HG03039 (cell line): ENCODE measurements around the gene EBPL.
"Not testable (repeated sequence)": the region's sequence is repeated elsewhere in the genome, so short reads cannot be mapped to it uniquely, and the experiment has no call there.

Experiments
- ATAC-seq: cut with Tn5 transposase; IDR thresholded peaks from one replicate; pipeline ENCODE4 v1.9.1; 2021; ENCODE audit warnings: mild to moderate bottlenecking, moderate library complexity; ENCODE audit not compliant: unreplicated experiment

The EBPL gene

GRCh38 chr13:49690995-49691784 lies at the start of gene EBPL:
EBPL (minus strand) TSS chr13:49691486; CDS start chr13:49691424, 62 bp downstream.
- ATAC-seq = peak; percentile 94

GRCh38 chr13:49740870-49741269 lies 49.6 kb upstream of the EBPL start:
- ATAC-seq = no peak

- no peak for ATAC-seq
Observed at GRCh38 chr13:49739498-49740187, 48.4 kb upstream of the EBPL start.

DNA sequence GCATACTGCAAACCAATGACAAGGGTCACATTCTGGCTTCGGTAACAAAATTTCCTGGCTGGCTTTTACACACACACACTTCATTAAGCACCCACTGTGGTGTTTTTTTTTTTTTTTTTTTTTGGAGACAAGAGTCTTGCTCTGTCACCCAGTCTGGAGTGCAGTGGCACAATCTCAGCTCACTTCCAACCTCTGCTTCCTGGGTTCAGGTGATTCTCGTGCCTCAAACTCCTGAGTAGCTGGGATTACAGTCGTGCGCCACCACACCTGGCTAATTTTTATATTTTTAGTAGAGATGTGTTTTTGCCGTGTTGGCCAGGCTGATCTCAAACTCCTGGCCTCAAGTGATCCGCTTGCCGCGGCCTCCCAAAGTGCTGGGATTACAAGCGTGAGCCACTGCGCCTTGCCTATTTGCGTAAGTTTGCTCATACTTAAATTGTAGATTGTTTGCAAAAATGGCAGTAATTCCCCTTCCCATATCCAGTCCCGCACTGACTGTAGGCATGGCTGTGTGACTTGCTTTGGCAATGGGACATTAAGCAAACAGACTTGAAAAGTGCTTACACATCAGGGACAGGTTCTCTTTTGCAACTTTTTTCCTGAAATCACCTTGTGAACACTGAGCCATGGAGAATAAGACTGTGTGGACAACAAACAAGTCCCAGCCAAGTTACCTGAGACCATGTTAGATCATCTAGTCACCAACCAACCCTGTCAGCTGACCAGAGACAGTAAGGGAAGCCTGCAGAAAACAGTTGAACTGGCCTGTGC lies 42.1 kb upstream of the EBPL start:
- no peak for ATAC-seq

DNA sequence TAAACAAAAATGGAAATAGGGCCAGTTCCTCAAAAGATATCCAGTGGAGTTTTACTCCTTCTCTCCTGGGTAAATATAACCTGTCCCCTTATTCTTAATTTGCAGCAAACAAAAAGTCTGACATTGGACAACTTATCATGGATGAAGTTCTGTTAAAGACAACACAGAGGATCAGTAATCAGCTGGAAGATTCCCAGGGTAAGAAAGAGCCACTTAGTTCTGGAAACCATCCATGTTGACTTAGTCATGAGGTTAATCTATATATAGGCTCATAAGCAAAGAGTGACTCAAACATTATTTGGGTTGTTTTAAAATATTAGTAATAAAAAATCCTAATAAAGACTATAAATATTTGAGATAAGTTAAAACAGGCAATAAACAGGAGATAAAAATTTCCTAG lies 40.5 kb upstream of the EBPL start:
- no peak for ATAC-seq

- no peak for ATAC-seq
Observed at GRCh38 chr13:49716615-49717014, 25.3 kb upstream of the EBPL start.

DNA sequence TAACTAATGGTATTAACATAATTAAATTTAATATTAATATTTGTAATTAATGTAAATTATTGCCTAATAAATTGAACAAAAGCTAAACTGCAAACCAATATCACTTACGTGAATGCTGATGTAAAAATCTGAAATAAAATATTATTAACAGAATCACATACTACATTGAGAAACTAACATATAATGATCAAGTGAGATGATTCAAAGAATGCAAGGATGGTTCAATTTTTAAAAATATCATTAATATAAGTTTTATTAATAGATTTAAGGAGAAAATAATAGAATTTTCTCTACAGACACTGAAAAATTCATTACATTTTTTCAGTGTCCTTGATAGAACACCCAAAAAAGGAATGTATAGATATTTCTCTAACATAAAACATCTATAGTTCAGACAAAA lies 23.5 kb upstream of the EBPL start:
- ATAC-seq = no peak

GRCh38 chr13:49711218-49711863 lies 20.1 kb upstream of the EBPL start:
- ATAC-seq = no peak

DNA sequence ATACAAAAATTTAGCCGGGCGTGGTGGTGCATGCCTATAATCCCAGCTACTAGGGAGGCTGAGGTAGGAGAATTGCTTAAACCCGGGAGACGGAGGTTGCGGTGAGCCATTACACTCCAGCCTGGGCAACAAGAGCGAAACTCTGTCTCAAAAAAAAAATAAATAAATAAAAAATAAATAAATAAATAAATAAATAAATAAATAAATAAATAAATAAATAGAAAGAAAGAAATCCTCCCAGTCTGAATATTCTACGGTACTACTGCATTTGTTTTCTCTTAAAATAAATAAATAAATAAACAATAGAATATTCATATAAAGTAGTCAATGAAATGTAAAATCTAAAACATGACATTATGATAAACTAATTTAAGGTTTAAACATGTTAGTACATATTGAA lies 13.0 kb upstream of the EBPL start:
- ATAC-seq = not testable (repeated sequence)

DNA sequence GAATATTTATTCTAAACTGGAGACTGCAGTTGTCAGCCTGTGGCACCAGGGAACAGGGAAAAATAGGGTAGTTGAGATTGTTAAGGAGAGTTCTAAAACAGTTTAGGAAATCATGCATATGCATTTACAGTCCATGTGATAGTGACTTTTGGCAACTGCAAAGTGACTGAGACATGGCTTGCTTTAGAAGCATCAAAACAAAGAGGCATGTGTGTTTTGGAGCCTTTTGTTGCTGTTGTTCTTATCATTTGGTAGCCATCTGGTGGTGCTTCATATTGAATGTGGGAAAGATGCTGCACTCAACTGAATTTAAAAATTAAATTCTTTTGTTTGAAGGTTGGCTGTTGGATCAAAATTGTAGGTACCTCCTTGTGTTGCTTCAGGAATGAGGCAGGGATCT lies 10.2 kb upstream of the EBPL start:
- ATAC-seq = no peak

GRCh38 chr13:49697468-49697867 lies 6.2 kb upstream of the EBPL start:
- no peak for ATAC-seq

DNA sequence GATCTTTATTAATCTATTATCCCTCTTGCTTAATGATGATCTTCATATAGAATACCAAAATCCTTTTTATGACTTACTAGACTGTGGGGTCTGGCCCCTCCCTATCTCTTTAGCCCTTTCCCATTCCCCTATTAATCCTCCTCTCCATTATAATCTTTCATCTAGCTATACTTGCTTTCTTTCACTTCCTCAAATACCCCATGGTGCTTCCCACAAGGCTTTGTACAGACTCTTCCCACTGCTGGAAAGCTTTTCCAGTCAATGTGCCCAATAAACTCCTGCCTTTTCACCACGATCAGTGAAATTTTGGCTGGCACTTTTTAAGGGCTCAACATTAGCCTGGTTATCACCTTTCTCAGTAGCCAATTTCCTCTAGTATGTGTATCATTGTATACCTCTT lies 3.2 kb upstream of the EBPL start:
- no peak for ATAC-seq

DNA sequence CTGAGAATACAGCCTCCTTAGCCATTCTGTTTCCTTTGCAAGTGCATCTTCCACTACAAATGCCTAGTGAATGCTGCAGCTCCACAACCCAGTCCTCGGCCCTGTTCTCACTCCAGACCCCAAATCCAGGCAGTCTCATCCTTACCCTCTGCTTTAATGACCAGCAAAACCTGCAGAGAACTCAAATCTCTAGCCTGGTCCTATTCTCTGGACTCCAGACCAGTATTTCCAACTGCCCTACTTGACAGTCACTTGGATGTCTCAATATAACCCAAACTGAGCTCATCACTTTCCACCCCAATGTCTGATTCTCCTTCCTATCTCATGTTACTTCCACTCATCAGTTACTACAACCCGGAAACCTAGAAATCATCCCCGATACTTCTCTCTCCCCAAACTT lies 2.6 kb upstream of the EBPL start:
- no peak for ATAC-seq

- ATAC-seq = no peak
Observed at GRCh38 chr13:49693191-49693733, 2.0 kb upstream of the EBPL start.

GRCh38 chr13:49690133-49690994 lies 922 bp downstream of the EBPL start:
- peak; percentile 3 for ATAC-seq

DNA sequence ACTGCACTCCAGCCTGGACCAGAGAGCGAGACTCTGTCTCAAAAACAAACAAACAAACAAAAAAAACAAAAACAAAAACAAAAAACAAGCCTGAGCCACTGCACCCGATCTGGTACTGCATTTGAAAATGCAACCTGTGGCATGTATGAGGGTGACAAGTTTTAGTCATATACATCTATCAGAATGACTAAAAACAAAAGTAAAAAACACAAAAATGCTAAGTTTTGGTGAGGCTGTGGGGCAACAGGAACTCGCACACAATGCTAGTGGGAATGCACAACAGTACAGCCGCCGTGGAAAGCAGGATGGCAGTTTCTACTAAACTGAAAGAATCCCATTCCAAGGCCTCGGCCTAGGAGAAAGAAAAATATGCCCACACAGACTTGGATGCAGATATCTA lies 7.8 kb downstream of the EBPL start:
- ATAC-seq = no peak

- no peak for ATAC-seq
Observed at GRCh38 chr13:49681842-49682435, 9.3 kb downstream of the EBPL start.

- ATAC-seq = no peak
Observed at GRCh38 chr13:49679246-49679645, 12.0 kb downstream of the EBPL start.

DNA sequence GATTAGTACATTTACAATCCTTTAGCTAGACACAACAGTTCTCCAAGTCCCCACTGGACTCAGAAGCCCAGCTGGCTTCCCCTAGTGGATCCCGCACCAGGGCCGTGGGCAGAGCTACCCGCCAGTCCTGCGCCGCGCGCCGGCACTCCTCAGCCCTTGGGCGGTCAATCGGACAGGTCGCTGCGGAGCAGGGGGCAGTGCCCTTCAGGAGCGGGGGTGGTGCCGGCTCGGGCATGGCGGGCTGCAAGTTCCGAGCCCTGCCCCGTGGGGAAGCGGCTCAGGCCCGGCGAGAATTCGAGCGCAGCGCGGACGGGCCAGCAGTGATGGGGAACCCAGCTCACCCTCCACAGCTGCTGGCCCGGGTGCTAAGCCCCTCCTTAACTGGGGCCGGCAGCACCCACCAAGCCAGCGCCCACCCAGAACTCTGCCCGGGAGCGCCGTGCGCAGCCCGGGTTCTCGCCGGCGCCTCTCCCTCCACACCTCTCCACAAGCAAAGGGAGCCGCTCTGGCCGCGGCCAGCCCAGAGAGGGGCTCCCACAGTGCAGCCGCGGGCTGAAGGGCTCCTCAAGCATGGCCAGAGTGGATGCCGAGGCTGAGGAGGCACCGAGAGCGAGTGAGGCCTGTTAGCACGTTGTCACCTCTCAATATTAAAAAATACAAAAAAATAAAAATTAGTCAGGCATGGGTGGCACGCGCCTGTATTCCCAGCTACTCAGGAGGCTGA lies 12.9 kb downstream of the EBPL start:
- no peak for ATAC-seq
